ENCODE measurements around the gene ZFAND5. TPM values are rescaled to one million over a fixed set of nuclear protein-coding genes. Genes with fewer than 3 reads are reported as not detected.

ZFAND5 gene
- total RNA-seq, 1 experiment from 2014 or later = 227 TPM

DNA sequence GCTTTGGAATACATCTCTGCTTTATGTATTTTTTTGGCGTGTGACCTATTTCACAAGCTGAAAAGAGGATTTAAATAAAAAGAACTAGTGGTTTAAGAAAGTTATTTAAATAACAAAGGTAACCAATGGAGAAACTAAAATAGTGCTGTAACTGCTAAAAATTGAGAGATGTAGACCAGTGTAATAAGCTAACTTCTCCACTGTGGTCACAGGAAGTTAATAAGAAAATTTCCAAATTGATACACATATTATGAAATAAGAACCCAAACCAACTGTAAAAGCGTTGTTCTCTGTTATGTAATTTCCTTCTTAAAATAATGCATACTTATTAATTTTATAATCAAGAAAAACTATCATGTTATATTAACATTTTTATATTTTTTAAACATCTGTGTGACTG is 29.1 kb upstream of the ZFAND5 start:
- Histone ChIP-seq H2AFZ (no peak overlapping the region), H3K36me3 (ENCODE audit: low read depth) (no peaks in the 10 kb centered on the region), H3K9me2 (ENCODE audit: insufficient read depth) (no peaks in the 10 kb centered on the region), H3K27ac (no peak overlapping the region), H3K4me2 (no peak overlapping the region), H3K4me1 (replicated peaks; ENCODE audit: insufficient read depth) (peaks cover 19% of the 10 kb centered on the region), H3K79me2 (ENCODE audit: low read depth) (no peaks in the 10 kb centered on the region), H3F3A (ENCODE audit: insufficient read depth, low read depth) (peaks cover 17% of the 10 kb centered on the region), H4K20me1 (ENCODE audit: insufficient read depth) (no peaks in the 10 kb centered on the region), H3K4me3 (no peak overlapping the region), H3K9me3 (ENCODE audit: insufficient read depth, low read depth) (no peaks in the 10 kb centered on the region), H3K27me3 (ENCODE audit: insufficient read depth, low read depth) (no peaks in the 10 kb centered on the region)
- BruUV-seq (replicated peaks) = no TSS peak
- no peak for DNase-seq
- ChIA-PET POLR2A (ENCODE audit: unreplicated experiment) (interaction anchor here (0.6 kb wide), 1 partner anchor 78 kb away, joined by 5 read pairs; no protein-coding TSS in a partner anchor), CTCF (no interaction called here)
- intact Hi-C loops (cut with micrococcal nuclease; ENCODE audit: unreplicated experiment) = no loop called here
- TF ChIP-seq EZH2 (IDR thresholded peaks at IDR 0.05; ENCODE audit: low read depth) = no peak
- TF ChIP-seq, protein P1, sequence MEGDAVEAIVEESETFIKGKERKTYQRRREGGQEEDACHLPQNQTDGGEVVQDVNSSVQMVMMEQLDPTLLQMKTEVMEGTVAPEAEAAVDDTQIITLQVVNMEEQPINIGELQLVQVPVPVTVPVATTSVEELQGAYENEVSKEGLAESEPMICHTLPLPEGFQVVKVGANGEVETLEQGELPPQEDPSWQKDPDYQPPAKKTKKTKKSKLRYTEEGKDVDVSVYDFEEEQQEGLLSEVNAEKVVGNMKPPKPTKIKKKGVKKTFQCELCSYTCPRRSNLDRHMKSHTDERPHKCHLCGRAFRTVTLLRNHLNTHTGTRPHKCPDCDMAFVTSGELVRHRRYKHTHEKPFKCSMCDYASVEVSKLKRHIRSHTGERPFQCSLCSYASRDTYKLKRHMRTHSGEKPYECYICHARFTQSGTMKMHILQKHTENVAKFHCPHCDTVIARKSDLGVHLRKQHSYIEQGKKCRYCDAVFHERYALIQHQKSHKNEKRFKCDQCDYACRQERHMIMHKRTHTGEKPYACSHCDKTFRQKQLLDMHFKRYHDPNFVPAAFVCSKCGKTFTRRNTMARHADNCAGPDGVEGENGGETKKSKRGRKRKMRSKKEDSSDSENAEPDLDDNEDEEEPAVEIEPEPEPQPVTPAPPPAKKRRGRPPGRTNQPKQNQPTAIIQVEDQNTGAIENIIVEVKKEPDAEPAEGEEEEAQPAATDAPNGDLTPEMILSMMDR (conservative IDR thresholded peaks at IDR 0.05) = no peak

DNA sequence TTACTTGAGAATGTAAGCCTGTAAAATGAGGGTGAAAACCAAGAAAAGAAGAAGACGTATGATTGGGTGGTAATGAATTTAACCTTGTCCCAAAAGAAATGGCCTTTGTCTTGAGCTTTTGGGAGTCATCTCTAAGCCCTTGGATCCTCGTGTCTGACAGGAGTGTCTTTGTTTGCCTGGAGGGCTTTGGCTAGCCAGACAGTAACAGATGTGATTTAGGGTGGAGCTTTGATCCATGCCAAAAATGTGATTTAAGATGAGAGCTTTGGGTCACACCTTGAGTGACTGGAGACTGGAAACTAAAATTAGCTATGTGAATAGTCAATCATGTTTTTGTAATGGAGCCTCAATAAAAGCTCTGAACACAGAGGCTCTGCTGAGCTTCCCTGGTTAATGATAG is 25.9 kb upstream of the ZFAND5 start:
- Histone ChIP-seq H3K4me2 (no peak overlapping the region), H3K9me2 (ENCODE audit: insufficient read depth) (no peaks in the 10 kb centered on the region), H3F3A (ENCODE audit: insufficient read depth, low read depth) (peaks cover 2% of the 10 kb centered on the region; the same call in 1 of the 2 replicates), H4K20me1 (ENCODE audit: insufficient read depth) (no peaks in the 10 kb centered on the region), H2AFZ (no peak overlapping the region), H3K9me3 (ENCODE audit: insufficient read depth, low read depth) (no peaks in the 10 kb centered on the region), H3K4me3 (no peak overlapping the region), H3K27me3 (ENCODE audit: insufficient read depth, low read depth) (no peaks in the 10 kb centered on the region), H3K27ac (no peak overlapping the region), H3K79me2 (ENCODE audit: low read depth) (no peaks in the 10 kb centered on the region), H3K4me1 (replicated peaks; ENCODE audit: insufficient read depth) (peaks cover 2% of the 10 kb centered on the region), H3K36me3 (ENCODE audit: low read depth) (no peaks in the 10 kb centered on the region)
- POLR2A ChIA-PET (ENCODE audit: unreplicated experiment) = interaction anchor here (0.6 to 0.7 kb wide), 2 partner anchors 12 to 186 kb away, joined by 3 to 9 read pairs; no protein-coding TSS in a partner anchor
- DNase-seq = no peak
- CTCF ChIA-PET = no interaction called here
- TF ChIP-seq, protein P1 (conservative IDR thresholded peaks at IDR 0.05) = no peak
- no peak for TF ChIP-seq EZH2 (IDR thresholded peaks at IDR 0.05; ENCODE audit: low read depth)
- intact Hi-C loops (cut with micrococcal nuclease; ENCODE audit: unreplicated experiment) = no loop called here
- no TSS peak for BruUV-seq (replicated peaks)

GRCh38 chr9:72386186-72386585 is 21.2 kb upstream of the ZFAND5 start:
- Histone ChIP-seq H3K4me3 (no peak overlapping the region), H3K27me3 (ENCODE audit: insufficient read depth, low read depth) (no peaks in the 10 kb centered on the region), H3K27ac (no peak overlapping the region), H2AFZ (no peak overlapping the region), H3K79me2 (ENCODE audit: low read depth) (no peaks in the 10 kb centered on the region), H3F3A (ENCODE audit: insufficient read depth, low read depth) (peaks cover 14% of the 10 kb centered on the region; the same call in 1 of the 2 replicates), H3K9me2 (ENCODE audit: insufficient read depth) (no peaks in the 10 kb centered on the region), H4K20me1 (ENCODE audit: insufficient read depth) (no peaks in the 10 kb centered on the region), H3K36me3 (ENCODE audit: low read depth) (no peaks in the 10 kb centered on the region), H3K4me2 (no peak overlapping the region), H3K4me1 (replicated peaks; ENCODE audit: insufficient read depth) (no peaks in the 10 kb centered on the region), H3K9me3 (ENCODE audit: insufficient read depth, low read depth) (no peaks in the 10 kb centered on the region)
- no peak for TF ChIP-seq EZH2 (IDR thresholded peaks at IDR 0.05; ENCODE audit: low read depth)
- TF ChIP-seq, protein P1 (conservative IDR thresholded peaks at IDR 0.05) = no peak
- POLR2A ChIA-PET (ENCODE audit: unreplicated experiment) = no interaction called here
- CTCF ChIA-PET = no interaction called here
- BruUV-seq (replicated peaks) = no TSS peak
- intact Hi-C loops (cut with micrococcal nuclease; ENCODE audit: unreplicated experiment) = no loop called here
- DNase-seq = no peak
